ENCODE measurements around the gene ZKSCAN1. TPM values are rescaled to one million over a fixed set of nuclear protein-coding genes. Genes with fewer than 3 reads are reported as not detected.

The ZKSCAN1 gene
- total RNA-seq, 1 experiment from 2014 or later, result 69.5 TPM

DNA sequence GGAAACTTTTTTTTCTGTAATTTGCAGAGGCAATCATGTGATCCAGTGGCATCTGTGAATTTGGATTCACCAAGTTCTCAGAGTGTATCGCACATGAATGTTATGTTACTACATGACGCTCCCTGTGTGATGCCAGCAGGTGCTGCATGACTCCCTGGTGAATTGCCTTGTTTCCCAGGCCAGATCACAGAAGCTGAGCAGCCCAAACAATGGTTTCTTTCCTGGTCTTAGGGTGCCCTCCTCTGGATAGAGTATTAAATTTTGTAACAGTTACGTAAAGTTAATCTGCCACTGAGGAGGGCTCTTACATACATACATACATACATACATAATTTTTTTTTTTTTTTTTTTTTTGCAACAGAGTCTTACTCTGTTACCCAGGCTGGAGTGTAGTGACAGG is 37.8 kb downstream of the ZKSCAN1 start:
- intact Hi-C loops (cut with micrococcal nuclease; ENCODE audit: unreplicated experiment), result loop anchor here (5.0 kb wide), 1 partner anchor 61 kb away; no protein-coding TSS in a partner anchor
- H3K4me1 ChIP-seq (ENCODE audit: insufficient read depth, low read length, poor library complexity, severe bottlenecking), result peaks cover 9% of the 10 kb centered on the region
- no peak overlapping the region for H3K27ac ChIP-seq (ENCODE audit: low read depth, low read length, poor library complexity, severe bottlenecking)
- peaks cover 15% of the 10 kb centered on the region for H3K36me3 ChIP-seq (ENCODE audit: insufficient read depth, low read length, poor library complexity, severe bottlenecking)
- DNase-seq (ENCODE audit: low spot score), result peak; percentile 71
- H3K9me3 ChIP-seq (ENCODE audit: low read depth, low read length, poor library complexity, severe bottlenecking), result no peaks in the 10 kb centered on the region
- no peaks in the 10 kb centered on the region for H3K27me3 ChIP-seq (replicated peaks; ENCODE audit: insufficient read depth, low read depth, low read length, poor library complexity)
- no peak for TF ChIP-seq EZH2 (IDR thresholded peaks at IDR 0.05; ENCODE audit: borderline replicate concordance, low read depth, low read length, poor library complexity, severe bottlenecking)
- TF ChIP-seq CTCF (conservative IDR thresholded peaks at IDR 0.05; ENCODE audit: low read depth, low read length), result peak; percentile 32; the same call in 1 of the 2 replicates
- H3K4me3 ChIP-seq (ENCODE audit: low read depth, low read length, poor library complexity, severe bottlenecking), result no peak overlapping the region
- no TSS peak for BruUV-seq (replicated peaks)
- CTCF ChIA-PET, result interaction anchor here (1.0 to 1.2 kb wide), 3 partner anchors 38 to 59 kb away, joined by 3 to 6 read pairs (median 4); no protein-coding TSS in a partner anchor
- POLR2A ChIA-PET (ENCODE audit: low non-redundant PET), result no interaction called here

DNA sequence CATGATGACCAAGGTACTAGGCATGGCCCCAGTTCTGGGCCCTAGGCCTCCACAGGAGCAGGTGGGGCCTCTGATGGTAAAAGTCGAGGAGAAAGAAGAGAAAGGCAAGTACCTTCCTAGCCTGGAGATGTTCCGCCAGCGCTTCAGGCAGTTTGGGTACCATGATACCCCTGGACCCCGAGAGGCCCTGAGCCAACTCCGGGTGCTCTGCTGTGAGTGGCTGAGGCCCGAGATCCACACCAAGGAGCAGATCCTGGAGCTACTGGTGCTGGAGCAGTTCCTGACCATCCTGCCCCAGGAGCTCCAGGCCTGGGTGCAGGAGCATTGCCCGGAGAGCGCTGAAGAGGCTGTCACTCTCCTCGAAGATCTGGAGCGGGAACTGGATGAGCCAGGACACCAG is 41.6 kb downstream of the ZKSCAN1 start:
- POLR2A ChIA-PET (ENCODE audit: low non-redundant PET), result no interaction called here
- H3K27me3 ChIP-seq (replicated peaks; ENCODE audit: insufficient read depth, low read depth, low read length, poor library complexity), result no peaks in the 10 kb centered on the region
- no TSS peak for BruUV-seq (replicated peaks)
- intact Hi-C loops (cut with micrococcal nuclease; ENCODE audit: unreplicated experiment), result no loop called here
- H3K27ac ChIP-seq (ENCODE audit: low read depth, low read length, poor library complexity, severe bottlenecking), result no peak overlapping the region
- no peak for DNase-seq (ENCODE audit: low spot score)
- CTCF ChIA-PET, result no interaction called here
- H3K36me3 ChIP-seq (ENCODE audit: insufficient read depth, low read length, poor library complexity, severe bottlenecking), result peaks cover 34% of the 10 kb centered on the region
- H3K9me3 ChIP-seq (ENCODE audit: low read depth, low read length, poor library complexity, severe bottlenecking), result no peaks in the 10 kb centered on the region
- no peak overlapping the region for H3K4me3 ChIP-seq (ENCODE audit: low read depth, low read length, poor library complexity, severe bottlenecking)
- H3K4me1 ChIP-seq (ENCODE audit: insufficient read depth, low read length, poor library complexity, severe bottlenecking), result no peaks in the 10 kb centered on the region
- TF ChIP-seq EZH2 (IDR thresholded peaks at IDR 0.05; ENCODE audit: borderline replicate concordance, low read depth, low read length, poor library complexity, severe bottlenecking) (no peak), CTCF (conservative IDR thresholded peaks at IDR 0.05; ENCODE audit: low read depth, low read length) (no peak)

DNA sequence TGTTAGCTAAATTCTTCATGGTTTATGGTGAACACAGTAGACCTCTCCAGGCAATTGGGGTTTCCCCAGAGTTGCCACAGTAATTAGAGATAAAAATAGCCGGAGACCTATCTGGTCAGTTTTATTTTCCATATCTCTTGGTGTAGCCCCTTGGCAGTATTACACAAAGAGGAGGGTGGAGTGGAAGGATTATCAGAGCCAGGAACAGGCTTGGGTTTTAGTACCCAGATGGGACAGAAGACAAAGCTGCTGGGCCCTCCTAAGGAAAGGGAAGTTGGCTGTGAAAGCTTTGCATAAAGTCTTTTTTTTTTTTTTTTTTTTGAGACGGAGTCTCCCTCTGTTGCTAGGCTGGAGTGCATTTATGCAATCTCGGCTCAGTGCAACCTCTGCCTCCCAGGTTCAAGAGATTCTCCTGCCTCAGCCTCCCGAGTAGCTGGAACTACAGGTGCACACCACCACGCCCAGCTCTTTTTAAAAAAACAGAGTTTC is 43.9 kb downstream of the ZKSCAN1 start:
- ChIA-PET CTCF (no interaction called here), POLR2A (ENCODE audit: low non-redundant PET) (no interaction called here)
- Histone ChIP-seq H3K27me3 (replicated peaks; ENCODE audit: insufficient read depth, low read depth, low read length, poor library complexity) (no peaks in the 10 kb centered on the region), H3K27ac (ENCODE audit: low read depth, low read length, poor library complexity, severe bottlenecking) (no peak overlapping the region), H3K4me1 (ENCODE audit: insufficient read depth, low read length, poor library complexity, severe bottlenecking) (no peaks in the 10 kb centered on the region), H3K9me3 (ENCODE audit: low read depth, low read length, poor library complexity, severe bottlenecking) (no peaks in the 10 kb centered on the region), H3K4me3 (ENCODE audit: low read depth, low read length, poor library complexity, severe bottlenecking) (no peak overlapping the region), H3K36me3 (ENCODE audit: insufficient read depth, low read length, poor library complexity, severe bottlenecking) (peaks cover 43% of the 10 kb centered on the region)
- DNase-seq (ENCODE audit: low spot score), result no peak
- TF ChIP-seq EZH2 (IDR thresholded peaks at IDR 0.05; ENCODE audit: borderline replicate concordance, low read depth, low read length, poor library complexity, severe bottlenecking) (no peak), CTCF (conservative IDR thresholded peaks at IDR 0.05; ENCODE audit: low read depth, low read length) (no peak)
- BruUV-seq (replicated peaks), result no TSS peak
- intact Hi-C loops (cut with micrococcal nuclease; ENCODE audit: unreplicated experiment), result no loop called here

Data from A673 (cell line).